ENCODE measurements around the gene ACAP3.
A peak's percentile ranks its signal among the peaks of the same experiment; 100 is the strongest.

ACAP3 gene

GRCh38 chr1:1284221-1285101 lies 23.3 kb downstream of the ACAP3 start:
- DNase-seq = no peak

GRCh38 chr1:1283821-1284220 lies 23.9 kb downstream of the ACAP3 start:
- DNase-seq = no peak

GRCh38 chr1:1282998-1283397 lies 24.7 kb downstream of the ACAP3 start:
- no peak for DNase-seq

- no peak for DNase-seq
Observed at GRCh38 chr1:1281533-1282321, 26.0 kb downstream of the ACAP3 start.

GRCh38 chr1:1280782-1281481 lies 26.8 kb downstream of the ACAP3 start:
- no peak for DNase-seq

- no peak for DNase-seq
Observed at GRCh38 chr1:1279028-1279427, 28.7 kb downstream of the ACAP3 start.

- DNase-seq = no peak
Observed at GRCh38 chr1:1278620-1279019, 29.1 kb downstream of the ACAP3 start.

- no peak for DNase-seq
Observed at GRCh38 chr1:1275836-1276235, 31.9 kb downstream of the ACAP3 start.

GRCh38 chr1:1274931-1275431 lies 32.7 kb downstream of the ACAP3 start:
- no peak for DNase-seq

- no peak for DNase-seq
Observed at GRCh38 chr1:1274299-1274930, 33.3 kb downstream of the ACAP3 start.

- peak; percentile 90 for DNase-seq
Observed at GRCh38 chr1:1273512-1274298, 34.0 kb downstream of the ACAP3 start, which contains the start of gene UBE2J2. Gene UBE2J2, minus strand, starts transcription at chr1:1273854. Its CDS starts 5,862 bp downstream, at chr1:1267992.

GRCh38 chr1:1273209-1273511 lies 34.6 kb downstream of the ACAP3 start:
- no peak for DNase-seq

- DNase-seq = no peak
Observed at GRCh38 chr1:1272341-1273208, 35.2 kb downstream of the ACAP3 start.

GRCh38 chr1:1270813-1271212 lies 36.9 kb downstream of the ACAP3 start:
- no peak for DNase-seq

GRCh38 chr1:1268284-1268682 lies 39.4 kb downstream of the ACAP3 start:
- no peak for DNase-seq

- DNase-seq = no peak
Observed at GRCh38 chr1:1267488-1268283, 40.0 kb downstream of the ACAP3 start.

- DNase-seq = no peak
Observed at GRCh38 chr1:1264868-1265272, 42.9 kb downstream of the ACAP3 start.

- no peak for DNase-seq
Observed at GRCh38 chr1:1264026-1264425, 43.7 kb downstream of the ACAP3 start.

GRCh38 chr1:1262758-1263157 lies 45.0 kb downstream of the ACAP3 start:
- no peak for DNase-seq

GRCh38 chr1:1262071-1262470 lies 45.7 kb downstream of the ACAP3 start:
- DNase-seq = no peak

Data from activated gamma-delta T cell (primary cell).